ENCODE data around the gene MICU1.

Gene MICU1

GRCh38 chr10:72667207-72667864 lies 41.5 kb upstream of the MICU1 start:
- ATAC-seq: no peak
- TF ChIP-seq ZNF70 (CRISPR knock-in tag; IDR thresholded peaks at IDR 0.05) (no peak), CREB5 (CRISPR knock-in tag; IDR thresholded peaks at IDR 0.05; ENCODE audit: low read depth) (no peak), TCF4 (CRISPR knock-in tag; IDR thresholded peaks at IDR 0.05; ENCODE audit: borderline replicate concordance) (no peak), ZNF8 (CRISPR knock-in tag; IDR thresholded peaks at IDR 0.05) (no peak), SNAI2 (CRISPR knock-in tag; IDR thresholded peaks at IDR 0.05) (no peak), POU6F1 (CRISPR knock-in tag; IDR thresholded peaks at IDR 0.05; ENCODE audit: borderline replicate concordance, low read depth) (no peak)

- TF ChIP-seq PPARA (CRISPR knock-in tag; IDR thresholded peaks at IDR 0.05; ENCODE audit: borderline replicate concordance) (no peak), POU6F1 (CRISPR knock-in tag; IDR thresholded peaks at IDR 0.05; ENCODE audit: borderline replicate concordance, low read depth) (no peak), BACH2 (CRISPR knock-in tag; IDR thresholded peaks at IDR 0.05; ENCODE audit: borderline replicate concordance) (no peak), ZNF70 (CRISPR knock-in tag; IDR thresholded peaks at IDR 0.05) (no peak), CSRNP3 (CRISPR knock-in tag; IDR thresholded peaks at IDR 0.05) (no peak), ESRRG (CRISPR knock-in tag; IDR thresholded peaks at IDR 0.05) (no peak), ARNTL (CRISPR knock-in tag; IDR thresholded peaks at IDR 0.05; ENCODE audit: borderline replicate concordance, low read depth) (no peak), ZNF565 (CRISPR knock-in tag; conservative IDR thresholded peaks at IDR 0.05; ENCODE audit: low read depth) (no peak), ZC3H10 (CRISPR knock-in tag; IDR thresholded peaks at IDR 0.05) (no peak), PATZ1 (CRISPR knock-in tag; IDR thresholded peaks at IDR 0.05; ENCODE audit: borderline replicate concordance) (no peak), CREB5 (CRISPR knock-in tag; IDR thresholded peaks at IDR 0.05; ENCODE audit: low read depth) (no peak), CSDC2 (CRISPR knock-in tag; IDR thresholded peaks at IDR 0.05) (no peak), RARB (CRISPR knock-in tag; IDR thresholded peaks at IDR 0.05) (no peak), OSR1 (CRISPR knock-in tag; IDR thresholded peaks at IDR 0.05) (no peak), TCF4 (CRISPR knock-in tag; IDR thresholded peaks at IDR 0.05; ENCODE audit: borderline replicate concordance) (no peak), TSHZ2 (CRISPR knock-in tag; IDR thresholded peaks at IDR 0.05) (no peak), ZNF8 (CRISPR knock-in tag; IDR thresholded peaks at IDR 0.05) (no peak)
- ATAC-seq: no peak
Observed at GRCh38 chr10:72665925-72666324, 40.0 kb upstream of the MICU1 start.
